WERI-Rb-1 (cell line): ENCODE data around the gene ANKAR.

ENCODE experiments used
- DNase-seq: peaks from one replicate; pipeline ENCODE4 v3.0.0-alpha.2; 2020
- H3K27ac ChIP-seq: fragments of 250-450 bp; sonication (Bioruptor Pico); 2 replicates; pipeline ENCODE4 v1.5.1; 2020; ENCODE audit warnings: mild to moderate bottlenecking, moderate library complexity
- H3K27me3 ChIP-seq: fragments of 250-450 bp; sonication (Bioruptor Pico); 2 replicates; pipeline ENCODE4 v1.5.1; 2021; ENCODE audit warnings: mild to moderate bottlenecking, low read depth, moderate library complexity; ENCODE audit not compliant: insufficient read depth, severe bottlenecking
- H3K36me3 ChIP-seq: fragments of 250-450 bp; sonication (Bioruptor Pico); 2 replicates; pipeline ENCODE4 v1.5.1; 2020; ENCODE audit warnings: mild to moderate bottlenecking, moderate library complexity
- H3K4me3 ChIP-seq: 2 replicates; pipeline ENCODE4 v1.5.1; 2011; ENCODE audit warnings: low read depth, mild to moderate bottlenecking, control low read depth, low read length
- H3K9me3 ChIP-seq: fragments of 250-450 bp; sonication (Bioruptor Pico); 2 replicates; pipeline ENCODE4 v1.5.1; 2021; ENCODE audit warnings: mild to moderate bottlenecking, moderate library complexity; ENCODE audit not compliant: severe bottlenecking
- TF ChIP-seq, protein P1 (sequence below): IDR thresholded peaks from 2 replicates; pipeline ENCODE4 v1.5.1; 2011; ENCODE audit warnings: low read depth, mild to moderate bottlenecking, control low read depth, inconsistent platforms, low read length

Gene ANKAR

GRCh38 chr2:189676471-189676870 is 2.0 kb downstream of the ANKAR start:
- no peak overlapping the region for H3K27ac ChIP-seq
- no peaks in the 10 kb centered on the region for H3K9me3 ChIP-seq
- no peaks in the 10 kb centered on the region for H3K27me3 ChIP-seq
- peaks cover 7% of the 10 kb centered on the region for H3K36me3 ChIP-seq
- no peak overlapping the region for H3K4me3 ChIP-seq
- DNase-seq, result no peak
- TF ChIP-seq, protein P1, sequence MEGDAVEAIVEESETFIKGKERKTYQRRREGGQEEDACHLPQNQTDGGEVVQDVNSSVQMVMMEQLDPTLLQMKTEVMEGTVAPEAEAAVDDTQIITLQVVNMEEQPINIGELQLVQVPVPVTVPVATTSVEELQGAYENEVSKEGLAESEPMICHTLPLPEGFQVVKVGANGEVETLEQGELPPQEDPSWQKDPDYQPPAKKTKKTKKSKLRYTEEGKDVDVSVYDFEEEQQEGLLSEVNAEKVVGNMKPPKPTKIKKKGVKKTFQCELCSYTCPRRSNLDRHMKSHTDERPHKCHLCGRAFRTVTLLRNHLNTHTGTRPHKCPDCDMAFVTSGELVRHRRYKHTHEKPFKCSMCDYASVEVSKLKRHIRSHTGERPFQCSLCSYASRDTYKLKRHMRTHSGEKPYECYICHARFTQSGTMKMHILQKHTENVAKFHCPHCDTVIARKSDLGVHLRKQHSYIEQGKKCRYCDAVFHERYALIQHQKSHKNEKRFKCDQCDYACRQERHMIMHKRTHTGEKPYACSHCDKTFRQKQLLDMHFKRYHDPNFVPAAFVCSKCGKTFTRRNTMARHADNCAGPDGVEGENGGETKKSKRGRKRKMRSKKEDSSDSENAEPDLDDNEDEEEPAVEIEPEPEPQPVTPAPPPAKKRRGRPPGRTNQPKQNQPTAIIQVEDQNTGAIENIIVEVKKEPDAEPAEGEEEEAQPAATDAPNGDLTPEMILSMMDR, result no peak

- H3K9me3 ChIP-seq, result no peaks in the 10 kb centered on the region
- H3K4me3 ChIP-seq, result no peak overlapping the region
- TF ChIP-seq, protein P1, result no peak
- DNase-seq, result no peak
- H3K27me3 ChIP-seq, result no peaks in the 10 kb centered on the region
- H3K36me3 ChIP-seq, result no peaks in the 10 kb centered on the region; the same call in 1 of the 2 replicates
- no peak overlapping the region for H3K27ac ChIP-seq
Measured at GRCh38 chr2:189679226-189679625, 4.8 kb downstream of the ANKAR start.

GRCh38 chr2:189681203-189681602 is 6.7 kb downstream of the ANKAR start:
- Histone ChIP-seq H3K9me3 (no peaks in the 10 kb centered on the region), H3K36me3 (no peaks in the 10 kb centered on the region; the same call in 1 of the 2 replicates), H3K27me3 (no peaks in the 10 kb centered on the region), H3K4me3 (no peak overlapping the region), H3K27ac (no peak overlapping the region)
- no peak for DNase-seq
- TF ChIP-seq, protein P1, result no peak

DNA sequence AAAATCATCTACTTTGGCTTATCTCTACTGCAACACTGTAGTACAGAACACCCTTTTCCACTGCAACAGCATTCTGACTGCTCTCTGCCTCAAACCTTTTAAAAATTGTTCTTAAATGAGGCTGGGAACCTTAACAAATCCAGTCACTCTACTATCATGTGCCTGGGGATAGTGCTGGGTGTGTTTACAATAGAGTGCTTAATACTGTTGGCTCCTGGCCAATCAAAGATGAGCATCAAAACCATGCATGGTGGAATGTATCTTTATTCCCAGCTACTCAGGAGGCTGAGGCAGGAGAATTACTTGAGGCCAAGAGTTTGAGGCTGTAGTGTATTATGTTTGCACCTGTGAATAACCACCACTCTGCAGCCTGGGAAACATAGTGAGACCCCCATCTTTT is 7.4 kb downstream of the ANKAR start:
- Histone ChIP-seq H3K36me3 (no peaks in the 10 kb centered on the region), H3K27ac (no peak overlapping the region), H3K27me3 (no peaks in the 10 kb centered on the region), H3K4me3 (no peak overlapping the region), H3K9me3 (no peaks in the 10 kb centered on the region)
- TF ChIP-seq, protein P1, result no peak
- DNase-seq, result no peak

DNA sequence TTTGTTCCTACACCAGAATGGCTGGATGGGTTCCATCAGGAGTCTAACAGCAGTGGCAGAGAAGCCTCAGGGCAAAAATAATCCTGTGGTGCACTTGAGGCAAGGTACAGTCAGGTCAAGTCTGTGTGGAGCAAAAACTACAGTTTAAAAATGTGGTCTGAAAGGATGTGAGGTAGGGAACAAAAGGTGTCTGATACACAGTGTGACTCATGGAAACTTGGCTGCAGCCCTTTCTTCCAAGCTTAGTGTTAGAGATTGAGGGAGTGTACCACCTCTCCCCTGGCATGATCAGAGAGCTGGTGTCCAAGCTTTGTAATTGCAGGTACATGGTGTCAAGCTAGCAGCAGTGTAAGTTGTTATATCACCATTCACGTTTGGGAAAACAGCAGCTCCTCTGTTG is 8.9 kb downstream of the ANKAR start:
- no peaks in the 10 kb centered on the region for H3K9me3 ChIP-seq
- H3K36me3 ChIP-seq, result no peaks in the 10 kb centered on the region
- H3K4me3 ChIP-seq, result no peak overlapping the region
- H3K27me3 ChIP-seq, result no peaks in the 10 kb centered on the region
- DNase-seq, result no peak
- TF ChIP-seq, protein P1, result no peak
- H3K27ac ChIP-seq, result no peak overlapping the region

DNA sequence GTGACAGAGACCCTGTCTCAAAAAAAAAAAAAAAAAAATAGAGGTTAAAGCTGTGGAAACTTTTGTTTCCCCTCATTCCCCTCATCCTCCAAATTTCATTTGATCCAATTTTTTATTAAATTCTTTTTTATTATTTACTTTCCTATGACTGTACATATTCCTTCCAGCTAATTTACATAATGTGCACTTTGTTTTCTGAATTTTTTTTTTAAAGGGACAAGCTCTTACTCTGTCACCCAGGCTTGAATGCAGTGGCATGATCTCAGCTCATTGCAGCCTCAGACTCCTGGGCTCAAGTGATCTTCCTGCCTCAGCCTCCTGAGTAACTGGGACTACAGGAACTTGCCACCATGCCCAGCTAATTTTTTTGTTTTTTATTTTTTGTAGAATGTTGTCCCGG is 10.3 kb downstream of the ANKAR start:
- TF ChIP-seq, protein P1, result no peak
- no peak for DNase-seq
- no peaks in the 10 kb centered on the region for H3K36me3 ChIP-seq
- no peaks in the 10 kb centered on the region for H3K27me3 ChIP-seq
- no peak overlapping the region for H3K4me3 ChIP-seq
- H3K27ac ChIP-seq, result no peak overlapping the region
- H3K9me3 ChIP-seq, result no peaks in the 10 kb centered on the region
